SK-N-MC (cell line): ENCODE data around the gene CDC42BPB.

Experiments used
- EZH2 ChIP-seq: fragments of 200-600 bp; sonication (generic); IDR thresholded peaks from one replicate; pipeline ENCODE4 v1.6.1; 2017; ENCODE audit warnings: antibody characterized with exemption
- FOXP2 ChIP-seq: optimal IDR thresholded peaks from 2 replicates; pipeline ENCODE3; 2011; ENCODE audit warnings: mild to moderate bottlenecking, moderate library complexity; ENCODE audit not compliant: insufficient read depth; ENCODE audit errors: extremely low read length, control extremely low read depth
- POLR2AphosphoS5 ChIP-seq: IDR thresholded peaks from 2 replicates; pipeline ENCODE4 v1.6.1; 2012; ENCODE audit warnings: mild to moderate bottlenecking, low read depth, low read length, borderline replicate concordance

DNA sequence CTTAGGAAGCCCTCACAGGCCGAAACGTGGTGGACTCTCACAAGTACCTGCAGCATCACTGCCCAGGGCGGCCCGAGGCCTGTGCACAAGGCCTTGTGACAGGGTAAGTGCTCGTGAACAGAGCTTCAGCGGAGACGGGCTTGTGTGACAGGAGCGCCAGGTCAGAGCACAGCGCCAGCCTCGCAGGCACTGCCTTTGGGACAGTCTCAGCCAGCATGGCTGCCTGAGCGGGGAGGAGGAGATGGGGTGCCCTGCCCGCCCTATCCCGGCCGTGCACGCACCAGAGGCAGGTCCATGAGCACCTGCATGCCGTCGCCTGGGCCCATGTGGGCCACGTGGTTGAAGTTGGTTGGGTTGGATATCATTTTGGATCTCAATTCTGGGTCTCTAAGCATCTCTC lies 118.0 kb downstream of the CDC42BPB start:
- TF ChIP-seq POLR2AphosphoS5: no peak
- no peak for TF ChIP-seq EZH2
- no peak for TF ChIP-seq FOXP2
